Measurements from ENCODE around the gene GLOD4. TPM values are rescaled to one million over a fixed set of nuclear protein-coding genes. Genes with fewer than 3 reads are reported as not detected.
A peak's percentile ranks its signal among the peaks of the same experiment; 100 is the strongest.

GLOD4 gene
- total and polyA plus RNA-seq, 10 of the 15 experiments (the other 5 are each of a cell fraction or from before 2014, with no cell fraction given): 40.8 to 107 (median 81.2) TPM

GRCh38 chr17:740240-741017, 41.7 kb downstream of the GLOD4 start (continued):
- peak; percentile 23 for TF ChIP-seq SP1 (IDR thresholded peaks at IDR 0.05; ENCODE audit: low read depth, low read length)

GRCh38 chr17:737561-738113, 44.4 kb downstream of the GLOD4 start:
- SMC1A ChIA-PET (ENCODE audit: uncharacterized antibody, unreplicated experiment): no interaction called here
- H3K9ac ChIP-seq (ENCODE audit: control insufficient read depth, insufficient read depth, low read length): no peak overlapping the region
- no peaks in the 10 kb centered on the region for H3K27me3 ChIP-seq (replicated peaks in 1 of 2; ENCODE audit: control insufficient read depth in 2 of 2, insufficient read depth in 2 of 2, low read length in 1 of 2)
- intact Hi-C loops (cut with micrococcal nuclease; ENCODE audit: unreplicated experiment) (no loop called here), in situ Hi-C loops (cut with MboI) (no loop called here)
- DNase-seq (ENCODE audit: low read depth, low spot score) (no peak), FAIRE-seq (no peak), ATAC-seq (no peak)
- peaks cover 2 to 15% of the 10 kb centered on the region in 2 experiments; a peak in 3 of 4 replicates for H3K36me3 ChIP-seq (ENCODE audit: control insufficient read depth in 2 of 2, insufficient read depth in 2 of 2, low read length in 1 of 2)
- no peak overlapping the region for H3K4me2 ChIP-seq (ENCODE audit: control insufficient read depth, insufficient read depth)
- no TSS peak for BruUV-seq (replicated peaks)
- H3K79me2 ChIP-seq (ENCODE audit: control insufficient read depth, insufficient read depth, low read length): peaks cover 13% of the 10 kb centered on the region
- POLR2A ChIA-PET: no interaction called here
- no peaks in the 10 kb centered on the region for H3K9me3 ChIP-seq (replicated peaks; ENCODE audit: control insufficient read depth, insufficient read depth, low read length)
- H3K27ac ChIP-seq (ENCODE audit: control insufficient read depth, insufficient read depth): no peak overlapping the region
- whole genome bisulfite sequencing (ENCODE audit: insufficient coverage, insufficient replicate concordance, low lambda C conversion rate, missing lambda C conversion rate): 93% methylated on average over 13 of the region's 13 CpGs
- peaks cover 16% of the 10 kb centered on the region for H3K4me1 ChIP-seq (ENCODE audit: control insufficient read depth, insufficient read depth, low read length)
- H2AFZ ChIP-seq (ENCODE audit: control insufficient read depth, low read depth, low read length): no peak overlapping the region
- H3K4me3 ChIP-seq: no peak overlapping the region
- RAD21 ChIA-PET (ENCODE audit: unreplicated experiment): interaction anchor here (1.3 kb wide), 1 partner anchor 13 kb away, joined by 3 read pairs; no protein-coding TSS in a partner anchor
- no peaks in the 10 kb centered on the region for H4K20me1 ChIP-seq (ENCODE audit: control insufficient read depth, insufficient read depth)
- CTCF ChIA-PET: interaction anchor here (0.6 to 2.9 kb wide), 4 partner anchors 10 to 37 kb away, joined by 3 to 7 read pairs (median 4); no protein-coding TSS in a partner anchor
- TF ChIP-seq DPF2 (IDR thresholded peaks at IDR 0.05) (no peak), TBL1XR1 (IDR thresholded peaks at IDR 0.05; ENCODE audit: low read depth, low read length) (no peak), MEF2B (IDR thresholded peaks at IDR 0.05; ENCODE audit: partially characterized antibody, poor library complexity, severe bottlenecking) (no peak), EZH2 (IDR thresholded peaks at IDR 0.05; ENCODE audit: borderline replicate concordance, control insufficient read depth, low read depth, low read length) (no peak), YBX1 (IDR thresholded peaks at IDR 0.05) (no peak), POLR2AphosphoS5 (IDR thresholded peaks at IDR 0.05; ENCODE audit: low read length) (no peak), SUPT20H (IDR thresholded peaks at IDR 0.05; ENCODE audit: borderline replicate concordance, control insufficient read depth, low read depth, low read length) (no peak), ZSCAN29 (IDR thresholded peaks at IDR 0.05) (no peak), WRNIP1 (IDR thresholded peaks at IDR 0.05; ENCODE audit: borderline replicate concordance, low read depth, low read length) (no peak), SMC3 (IDR thresholded peaks at IDR 0.05; ENCODE audit: borderline replicate concordance, low read length) (no peak), PKNOX1 (IDR thresholded peaks at IDR 0.05) (no peak), STAT3 (IDR thresholded peaks at IDR 0.05; ENCODE audit: low read depth, low read length) (no peak), SIN3A (IDR thresholded peaks at IDR 0.05; ENCODE audit: low read depth, low read length) (no peak)
- TF ChIP-seq, protein P1, sequence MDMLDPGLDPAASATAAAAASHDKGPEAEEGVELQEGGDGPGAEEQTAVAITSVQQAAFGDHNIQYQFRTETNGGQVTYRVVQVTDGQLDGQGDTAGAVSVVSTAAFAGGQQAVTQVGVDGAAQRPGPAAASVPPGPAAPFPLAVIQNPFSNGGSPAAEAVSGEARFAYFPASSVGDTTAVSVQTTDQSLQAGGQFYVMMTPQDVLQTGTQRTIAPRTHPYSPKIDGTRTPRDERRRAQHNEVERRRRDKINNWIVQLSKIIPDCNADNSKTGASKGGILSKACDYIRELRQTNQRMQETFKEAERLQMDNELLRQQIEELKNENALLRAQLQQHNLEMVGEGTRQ (IDR thresholded peaks at IDR 0.05; ENCODE audit: borderline replicate concordance, low read depth, low read length): no peak
- TF ChIP-seq, protein P2, sequence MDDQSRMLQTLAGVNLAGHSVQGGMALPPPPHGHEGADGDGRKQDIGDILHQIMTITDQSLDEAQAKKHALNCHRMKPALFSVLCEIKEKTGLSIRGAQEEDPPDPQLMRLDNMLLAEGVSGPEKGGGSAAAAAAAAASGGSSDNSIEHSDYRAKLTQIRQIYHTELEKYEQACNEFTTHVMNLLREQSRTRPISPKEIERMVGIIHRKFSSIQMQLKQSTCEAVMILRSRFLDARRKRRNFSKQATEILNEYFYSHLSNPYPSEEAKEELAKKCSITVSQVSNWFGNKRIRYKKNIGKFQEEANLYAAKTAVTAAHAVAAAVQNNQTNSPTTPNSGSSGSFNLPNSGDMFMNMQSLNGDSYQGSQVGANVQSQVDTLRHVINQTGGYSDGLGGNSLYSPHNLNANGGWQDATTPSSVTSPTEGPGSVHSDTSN (IDR thresholded peaks at IDR 0.05; ENCODE audit: insufficient replicate concordance, low read depth, low read length): no peak

All from GM12878 (cell line).